ENCODE data around the gene LCE3B.
A peak's percentile ranks its signal among the peaks of the same experiment; 100 is the strongest.

Gene LCE3B

GRCh38 chr1:152646656-152647055 is 33.0 kb downstream of the LCE3B start:
- in situ Hi-C loops (cut with MboI; ENCODE audit: low sequenced_read_pairs, unreplicated experiment) = no loop called here
- DNase-seq (ENCODE audit: low spot score) = no peak
- TF ChIP-seq, protein P1, sequence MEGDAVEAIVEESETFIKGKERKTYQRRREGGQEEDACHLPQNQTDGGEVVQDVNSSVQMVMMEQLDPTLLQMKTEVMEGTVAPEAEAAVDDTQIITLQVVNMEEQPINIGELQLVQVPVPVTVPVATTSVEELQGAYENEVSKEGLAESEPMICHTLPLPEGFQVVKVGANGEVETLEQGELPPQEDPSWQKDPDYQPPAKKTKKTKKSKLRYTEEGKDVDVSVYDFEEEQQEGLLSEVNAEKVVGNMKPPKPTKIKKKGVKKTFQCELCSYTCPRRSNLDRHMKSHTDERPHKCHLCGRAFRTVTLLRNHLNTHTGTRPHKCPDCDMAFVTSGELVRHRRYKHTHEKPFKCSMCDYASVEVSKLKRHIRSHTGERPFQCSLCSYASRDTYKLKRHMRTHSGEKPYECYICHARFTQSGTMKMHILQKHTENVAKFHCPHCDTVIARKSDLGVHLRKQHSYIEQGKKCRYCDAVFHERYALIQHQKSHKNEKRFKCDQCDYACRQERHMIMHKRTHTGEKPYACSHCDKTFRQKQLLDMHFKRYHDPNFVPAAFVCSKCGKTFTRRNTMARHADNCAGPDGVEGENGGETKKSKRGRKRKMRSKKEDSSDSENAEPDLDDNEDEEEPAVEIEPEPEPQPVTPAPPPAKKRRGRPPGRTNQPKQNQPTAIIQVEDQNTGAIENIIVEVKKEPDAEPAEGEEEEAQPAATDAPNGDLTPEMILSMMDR (IDR thresholded peaks at IDR 0.05; ENCODE audit: borderline replicate concordance, control extremely low read depth, extremely low read depth, insufficient read depth, missing control alignments) = no peak

GRCh38 chr1:152654110-152654509 is 40.5 kb downstream of the LCE3B start:
- TF ChIP-seq, protein P1 (IDR thresholded peaks at IDR 0.05; ENCODE audit: borderline replicate concordance, control extremely low read depth, extremely low read depth, insufficient read depth, missing control alignments) = peak; percentile 73
- in situ Hi-C loops (cut with MboI; ENCODE audit: low sequenced_read_pairs, unreplicated experiment) = loop anchor here (25.0 kb wide), 1 partner anchor 283 kb away; the partner anchor contains the start of gene SPRR5
- DNase-seq (ENCODE audit: low spot score) = peak; percentile 65

GRCh38 chr1:152656459-152656858 is 42.8 kb downstream of the LCE3B start:
- TF ChIP-seq, protein P1 (IDR thresholded peaks at IDR 0.05; ENCODE audit: borderline replicate concordance, control extremely low read depth, extremely low read depth, insufficient read depth, missing control alignments) = no peak
- in situ Hi-C loops (cut with MboI; ENCODE audit: low sequenced_read_pairs, unreplicated experiment) = loop anchor here (25.0 kb wide), 1 partner anchor 281 kb away; the partner anchor contains the start of gene SPRR5
- no peak for DNase-seq (ENCODE audit: low spot score)

- no peak for DNase-seq (ENCODE audit: low spot score)
Observed at GRCh38 chr1:152657677-152658076, 44.1 kb downstream of the LCE3B start.

DNA sequence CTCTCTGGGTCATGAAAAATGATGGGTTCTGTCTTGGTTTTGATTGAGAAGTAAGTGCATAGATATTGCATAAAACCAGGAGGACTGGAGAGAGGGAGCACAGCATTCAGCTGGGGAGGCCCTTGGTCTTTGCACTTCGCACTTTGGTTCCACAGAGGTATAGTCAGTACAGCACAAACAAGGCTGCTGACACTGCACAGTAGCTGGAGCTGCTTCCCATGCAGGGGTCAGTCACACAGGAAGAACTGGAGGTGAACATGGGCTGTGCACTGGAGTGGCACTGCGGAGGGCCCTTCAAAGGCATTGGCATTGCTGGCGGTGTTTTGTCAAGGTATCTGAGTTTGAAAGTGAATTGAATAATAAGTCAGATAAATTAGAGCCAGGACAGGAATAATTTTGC is 45.0 kb downstream of the LCE3B start:
- TF ChIP-seq, protein P1 (IDR thresholded peaks at IDR 0.05; ENCODE audit: borderline replicate concordance, control extremely low read depth, extremely low read depth, insufficient read depth, missing control alignments) = no peak
- DNase-seq (ENCODE audit: low spot score) = no peak
- in situ Hi-C loops (cut with MboI; ENCODE audit: low sequenced_read_pairs, unreplicated experiment) = loop anchor here (25.0 kb wide), 1 partner anchor 279 kb away; the partner anchor contains the start of gene SPRR5

More at GRCh38 chr1:152657677-152658076, 44.1 kb downstream of the LCE3B start:
- TF ChIP-seq, protein P1 (IDR thresholded peaks at IDR 0.05; ENCODE audit: borderline replicate concordance, control extremely low read depth, extremely low read depth, insufficient read depth, missing control alignments) = no peak
- in situ Hi-C loops (cut with MboI; ENCODE audit: low sequenced_read_pairs, unreplicated experiment) = loop anchor here (25.0 kb wide), 1 partner anchor 280 kb away; the partner anchor contains the start of gene SPRR5

DNA sequence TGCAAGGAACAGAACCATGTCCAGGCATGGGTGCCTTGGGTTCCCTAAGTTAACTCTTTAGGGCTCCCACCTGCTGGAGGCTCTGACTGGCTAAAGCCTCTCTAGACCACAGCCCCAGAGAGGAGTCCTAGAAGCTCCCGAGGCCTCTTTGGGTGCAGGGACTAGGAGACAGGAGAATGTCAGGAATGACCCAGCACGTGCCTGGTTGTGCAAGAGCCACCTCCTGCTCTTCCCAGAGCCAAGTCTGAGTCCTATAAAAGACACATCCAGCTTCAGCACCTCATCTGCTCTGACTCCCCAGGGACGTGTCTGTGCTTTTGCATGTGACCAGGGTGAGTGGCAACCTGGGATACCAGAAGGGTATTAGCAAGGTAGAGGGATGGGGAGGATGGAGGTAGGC is 49.5 kb downstream of the LCE3B start, which contains the start of gene LCE2D:
TSS of gene LCE2D (plus strand) at position 283 of the 400 bp plus-strand sequence. CDS start 726 bp downstream, outside the sequence.
- TF ChIP-seq, protein P1 (IDR thresholded peaks at IDR 0.05; ENCODE audit: borderline replicate concordance, control extremely low read depth, extremely low read depth, insufficient read depth, missing control alignments) = no peak
- DNase-seq (ENCODE audit: low spot score) = no peak
- in situ Hi-C loops (cut with MboI; ENCODE audit: low sequenced_read_pairs, unreplicated experiment) = loop anchor here (25.0 kb wide), 1 partner anchor 274 kb away; the partner anchor contains the start of gene SPRR5
